Limb (tissue), 2 donors: ENCODE measurements around the gene LRIG1.

Source experiments
- DNase-seq, 2 donors: peaks; one replicate each; pipeline ENCODE4 v3.0.0-alpha.2; 2016; ENCODE audit errors: extremely low spot score in 2 of 2

LRIG1 gene

DNA sequence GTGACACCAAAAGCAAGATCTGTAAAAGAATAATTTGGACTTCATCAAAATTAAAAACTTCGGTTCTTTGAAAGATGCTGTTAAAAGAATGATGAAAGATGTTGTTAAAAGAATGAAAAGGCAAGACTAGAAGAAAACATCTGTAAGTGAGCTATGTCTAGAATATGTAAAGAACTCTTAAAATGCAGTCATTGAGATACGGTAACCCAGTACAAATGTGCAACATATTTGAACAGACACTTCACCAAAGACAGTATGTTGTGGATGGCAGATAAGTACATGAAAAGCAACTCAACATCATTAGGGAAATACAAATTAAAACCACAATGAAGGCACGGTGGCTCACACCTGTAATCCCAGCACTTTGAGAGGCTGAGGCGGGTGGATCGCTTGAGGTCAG lies 139.5 kb downstream of the LRIG1 start:
- no peak for DNase-seq

DNA sequence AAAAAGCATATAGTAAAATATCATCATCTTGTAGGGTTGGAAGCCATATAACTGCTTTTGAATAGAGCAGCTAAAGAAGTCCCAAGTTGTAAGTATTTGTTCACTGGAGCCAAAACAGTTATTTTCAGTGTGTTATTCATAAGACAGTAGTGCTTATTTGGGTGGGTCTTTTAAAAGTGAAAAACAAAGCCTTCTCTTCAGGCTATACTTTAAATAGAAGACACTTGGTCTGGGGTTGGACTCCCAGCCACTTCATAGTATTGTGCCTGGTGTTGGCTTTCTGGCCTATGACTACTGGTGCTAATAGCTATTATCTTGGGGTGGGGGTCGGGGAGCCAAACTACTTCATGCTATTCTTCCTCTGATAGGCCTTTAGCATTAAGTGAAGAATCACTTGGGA lies 144.8 kb downstream of the LRIG1 start:
- no peak for DNase-seq

DNA sequence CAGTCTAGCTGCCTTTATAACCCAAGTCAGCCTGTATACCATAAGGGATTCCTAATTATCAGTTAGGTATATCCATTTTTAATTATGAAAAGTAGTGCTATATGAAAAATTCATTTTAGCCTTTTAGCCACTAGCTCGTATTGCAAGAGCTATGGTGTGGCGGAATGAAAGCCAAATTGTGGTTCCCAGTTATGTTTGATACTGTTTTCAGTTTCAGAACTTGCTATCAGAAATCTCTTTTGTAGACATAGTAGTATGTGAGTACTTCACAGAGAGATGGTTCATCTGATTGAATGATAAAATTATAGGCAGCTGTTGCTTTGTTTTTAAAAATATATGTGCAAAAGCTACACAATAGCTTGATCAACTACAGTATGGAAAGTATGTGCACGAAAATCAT lies 145.4 kb downstream of the LRIG1 start:
- DNase-seq: no peak

DNA sequence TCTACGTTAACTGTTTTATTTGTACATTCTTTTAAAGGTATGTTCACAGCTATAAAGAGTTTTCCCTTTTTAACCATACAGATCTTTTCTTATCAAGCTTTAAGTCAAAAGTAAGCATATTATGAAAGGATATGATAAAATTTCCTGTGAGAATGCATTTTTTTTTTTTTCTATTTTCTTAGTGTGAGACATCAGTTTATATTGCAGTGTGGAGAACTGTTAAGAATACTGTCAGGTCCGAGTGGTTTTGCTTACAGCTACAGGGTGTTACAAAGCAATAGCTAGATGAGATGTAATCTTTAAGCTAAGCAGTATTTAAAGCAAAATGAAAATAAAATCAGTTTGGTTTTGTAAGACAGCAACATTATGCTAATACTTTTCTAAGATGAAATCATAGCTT lies 146.8 kb downstream of the LRIG1 start:
- no peak for DNase-seq

DNA sequence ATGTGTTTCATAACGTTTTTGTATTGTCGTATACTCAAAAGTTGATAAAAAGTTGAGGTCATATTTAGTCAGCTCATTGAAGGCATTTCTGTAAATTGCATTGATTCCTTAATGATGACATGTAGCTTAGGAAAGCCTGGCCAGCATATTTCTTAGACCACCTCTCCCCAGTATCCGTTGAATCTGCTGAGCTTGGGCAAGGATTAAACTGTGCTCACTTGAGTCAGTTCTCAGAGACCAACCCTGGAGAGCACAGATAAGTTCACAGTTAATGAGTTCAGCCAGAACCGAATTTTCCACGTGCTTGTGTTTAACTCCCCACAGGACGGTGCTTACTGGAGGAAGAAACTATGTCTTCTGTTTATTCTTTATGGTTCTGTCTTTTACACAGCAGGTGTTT lies 147.3 kb downstream of the LRIG1 start:
- peak in 1 of 2 donors; percentile 22 for DNase-seq

DNA sequence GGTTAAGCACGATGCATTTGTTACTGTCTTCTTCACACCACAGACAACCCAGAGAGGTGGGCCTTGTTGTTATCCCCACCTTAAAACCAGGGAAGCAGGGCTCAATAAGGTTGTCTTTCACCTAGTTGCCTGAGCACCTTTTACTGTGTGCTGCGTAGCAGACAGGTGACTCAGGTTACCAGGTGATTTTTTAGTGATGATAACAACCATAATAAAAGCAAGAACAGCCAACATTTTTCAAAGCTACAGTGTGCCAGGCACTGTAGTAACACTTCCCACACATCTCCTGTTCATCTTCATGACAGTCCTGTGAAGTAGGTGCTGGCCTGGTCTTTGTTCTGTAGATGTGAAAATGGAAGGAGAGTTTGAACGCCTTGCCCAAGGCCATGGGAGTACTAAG lies 147.8 kb downstream of the LRIG1 start:
- DNase-seq: no peak

DNA sequence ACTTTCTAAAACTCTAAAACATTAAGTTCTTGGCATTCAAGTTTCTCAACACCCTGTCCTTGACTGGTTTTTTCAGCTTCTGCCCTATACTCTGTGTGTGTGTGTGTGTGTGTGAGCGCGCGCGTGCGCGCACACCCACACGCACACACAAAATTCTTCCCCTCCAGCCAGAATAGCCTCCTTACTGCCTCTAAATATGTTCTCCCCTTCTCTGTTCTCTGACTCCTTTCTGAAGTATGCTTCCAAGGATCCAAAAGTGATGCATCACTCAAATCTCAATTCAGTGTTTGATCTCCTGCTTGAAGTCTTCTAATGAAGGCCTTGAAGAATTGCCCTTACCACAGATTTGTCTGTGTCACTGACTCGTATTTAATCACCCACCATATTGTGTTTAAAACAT lies 150.2 kb downstream of the LRIG1 start:
- DNase-seq: no peak

DNA sequence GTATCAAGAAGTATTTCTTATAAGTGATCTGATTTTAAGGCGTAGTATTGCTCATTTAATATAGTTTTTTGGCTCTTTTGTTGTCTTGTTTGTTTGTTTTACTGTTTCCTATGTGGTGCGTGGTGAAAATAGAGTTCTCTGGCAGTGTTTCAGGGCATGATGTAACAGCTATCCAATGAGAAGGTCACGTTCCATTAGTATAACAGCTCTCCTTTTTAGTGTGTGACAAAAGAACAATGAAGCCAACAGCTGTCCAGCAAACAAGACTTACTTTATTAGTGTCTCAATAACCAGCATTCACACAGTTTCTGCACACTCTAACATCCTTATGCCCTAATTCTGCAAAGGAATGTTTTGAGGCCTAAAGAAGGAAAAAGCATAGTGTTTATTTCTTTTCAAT lies 152.1 kb downstream of the LRIG1 start:
- DNase-seq: peak in 1 of 2 donors; percentile 74

DNA sequence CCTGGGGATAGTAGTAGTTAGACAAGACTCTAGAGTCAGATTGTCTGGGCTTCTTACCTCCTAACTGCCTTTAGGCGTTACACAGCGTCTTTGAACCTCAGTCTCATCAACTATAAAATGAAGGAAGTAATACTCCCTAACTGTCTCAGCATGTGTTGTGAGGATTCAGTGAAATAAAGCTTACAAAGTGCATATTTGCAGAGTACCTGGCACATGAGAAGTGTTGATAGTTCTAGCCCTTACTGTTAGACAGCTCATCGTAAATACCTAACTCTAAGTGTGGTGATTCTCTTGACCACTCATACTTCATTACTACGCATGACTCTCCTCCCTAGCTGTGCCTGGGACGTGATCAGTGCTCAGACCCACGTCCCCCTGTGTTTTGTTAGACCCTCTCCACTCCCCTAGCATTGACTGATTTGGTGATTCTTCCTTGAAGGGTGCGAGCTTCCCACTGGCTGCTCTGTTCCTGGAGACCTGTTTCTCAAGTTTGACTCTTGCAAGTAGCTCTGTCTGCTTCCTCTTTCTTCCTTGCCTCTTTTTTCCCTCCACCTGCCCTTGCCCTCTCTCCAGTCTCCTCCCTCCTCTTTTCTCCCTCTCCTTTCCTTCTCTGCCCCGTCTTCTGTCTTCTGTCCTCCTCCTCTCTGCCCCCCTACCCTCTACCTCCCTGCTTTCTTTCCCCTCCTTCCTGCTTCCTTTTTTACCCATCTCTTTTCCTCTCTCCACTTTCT lies 155.8 kb downstream of the LRIG1 start:
- no peak for DNase-seq

DNA sequence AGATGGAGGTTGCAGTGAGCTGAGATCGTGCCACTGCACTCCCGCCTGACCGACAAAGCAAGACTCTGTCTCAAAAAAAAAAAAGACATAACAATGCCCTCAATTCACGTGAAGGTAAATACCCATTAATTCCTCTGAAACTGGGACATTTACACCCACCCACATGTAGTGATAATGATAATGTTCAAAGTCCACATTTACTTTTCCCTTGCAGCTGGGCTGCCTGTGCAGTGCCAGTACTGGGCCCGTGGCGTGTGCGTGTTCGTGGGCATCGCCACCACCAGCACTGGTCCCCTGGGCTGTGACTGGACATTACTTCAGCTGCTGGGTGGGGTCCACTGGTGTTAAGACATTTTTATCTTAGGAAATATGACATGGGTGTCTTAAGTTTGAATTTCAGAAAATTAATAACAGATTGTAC lies 156.4 kb downstream of the LRIG1 start:
- DNase-seq: no peak

DNA sequence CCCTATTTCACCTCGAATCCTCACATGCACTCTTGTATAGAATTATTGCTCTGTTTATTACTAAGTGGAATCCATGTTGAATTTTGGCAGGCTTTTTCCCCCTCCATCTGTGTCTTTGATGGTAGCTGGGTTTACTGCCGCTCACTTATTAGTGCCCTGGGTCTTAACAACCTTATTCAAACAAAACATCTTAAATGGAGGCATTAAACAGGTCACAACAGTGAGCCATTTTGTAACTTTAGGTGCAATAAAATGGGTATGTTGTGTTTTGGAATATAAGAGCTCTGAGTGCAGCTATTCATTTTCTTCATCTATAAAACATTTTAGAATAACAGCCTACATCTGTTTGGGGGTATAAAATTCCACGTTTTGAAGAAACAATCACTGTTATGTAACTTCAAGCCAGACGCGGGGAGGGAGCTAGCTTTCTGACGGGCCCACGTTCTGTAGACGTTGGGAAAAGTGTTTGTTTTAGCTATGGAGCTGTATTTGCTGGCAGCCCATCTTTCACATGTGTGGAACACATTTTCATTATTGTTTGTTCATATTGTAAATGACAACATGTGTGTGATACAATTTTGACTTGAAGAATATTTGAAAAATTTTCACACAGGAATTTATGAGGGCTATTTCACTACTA lies 158.0 kb downstream of the LRIG1 start:
- DNase-seq: peak in 1 of 2 donors; percentile 72

DNA sequence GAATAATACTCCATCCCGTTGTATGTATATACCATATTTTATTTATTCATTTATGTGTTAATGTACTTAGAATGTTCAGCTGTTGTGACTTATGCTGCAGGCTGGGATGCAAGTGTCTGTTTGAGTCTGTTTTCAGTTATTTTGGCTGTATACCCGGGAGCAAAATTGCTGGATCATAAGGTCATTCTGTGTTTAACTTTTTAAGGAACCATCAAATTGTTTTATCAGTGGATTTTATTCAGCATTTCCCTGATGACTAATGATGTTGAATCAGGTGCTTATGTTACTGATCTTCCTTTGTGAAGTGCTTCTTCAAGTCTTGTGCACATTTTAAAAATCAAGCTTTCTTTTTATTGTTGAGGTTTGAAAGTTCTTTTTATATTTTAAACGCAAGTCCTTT lies 161.9 kb downstream of the LRIG1 start:
- no peak for DNase-seq

DNA sequence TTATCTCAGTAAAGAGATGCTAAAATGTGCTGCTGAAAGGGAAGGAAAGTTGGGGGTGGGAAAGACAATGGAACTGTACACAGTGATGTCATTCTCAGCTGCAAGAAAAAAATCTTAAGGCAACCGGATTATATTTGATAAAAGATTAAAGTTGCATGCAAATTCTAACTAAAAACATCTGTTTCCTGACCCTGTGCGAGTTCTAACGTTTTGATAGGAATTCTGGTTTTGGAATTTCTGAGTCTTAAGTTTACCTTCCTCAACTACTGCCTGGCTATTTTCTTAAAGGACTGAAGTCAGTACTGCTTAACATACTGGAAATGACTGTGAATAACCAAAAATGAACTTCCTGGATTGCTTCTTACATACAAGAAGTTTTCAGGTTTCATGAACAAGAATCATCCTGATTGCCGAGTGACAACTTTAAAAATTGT lies 164.5 kb downstream of the LRIG1 start:
- peak in 1 of 2 donors; percentile 48 for DNase-seq

DNA sequence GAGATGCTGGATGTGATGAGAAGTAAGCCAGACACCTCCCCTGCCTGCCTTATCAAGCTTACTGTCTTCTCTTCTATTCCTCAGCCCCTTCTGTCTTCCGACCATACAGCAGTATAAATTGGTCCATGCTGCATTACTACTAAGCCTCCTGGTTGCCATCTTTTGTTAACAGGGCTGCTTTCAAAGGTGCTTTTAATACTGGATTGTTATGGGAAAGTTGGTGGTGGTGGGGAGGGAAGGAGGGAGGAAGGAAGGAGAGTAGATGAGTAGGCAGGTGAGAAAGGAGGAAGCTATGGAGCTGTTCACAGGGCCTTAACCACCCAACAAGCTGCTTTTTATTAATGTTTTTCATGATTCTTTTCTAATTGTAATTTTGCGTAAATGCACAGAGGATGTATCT lies 165.2 kb downstream of the LRIG1 start:
- no peak for DNase-seq
